Chondrocyte (in vitro differentiated cells): ENCODE data around the gene EIF4G3. TPM values are rescaled to one million over a fixed set of nuclear protein-coding genes. Genes with fewer than 3 reads are reported as not detected.

Source experiments
- DNase-seq: peaks from one replicate; pipeline ENCODE4 v3.0.0; 2021; ENCODE audit warnings: mixed read lengths, low spot score
- H3K27ac Mint-ChIP-seq: one replicate; pipeline ENCODE4 v1.8.0; 2021; ENCODE audit warnings: mild to moderate bottlenecking, moderate library complexity, mixed read lengths; ENCODE audit not compliant: unreplicated experiment
- H3K27me3 Mint-ChIP-seq: 2 replicates; pipeline ENCODE4 v1.8.0; 2021; ENCODE audit warnings: low read depth, mixed read lengths
- H3K36me3 Mint-ChIP-seq: 2 replicates; pipeline ENCODE4 v1.8.0; 2021; ENCODE audit warnings: low read depth, mixed read lengths
- H3K4me1 Mint-ChIP-seq: 2 replicates; pipeline ENCODE4 v1.8.0; 2021; ENCODE audit warnings: low read depth, mild to moderate bottlenecking, mixed read lengths
- H3K4me3 Mint-ChIP-seq: one replicate; pipeline ENCODE4 v1.8.0; 2021; ENCODE audit warnings: mild to moderate bottlenecking, moderate library complexity, mixed read lengths; ENCODE audit not compliant: unreplicated experiment
- H3K9me3 Mint-ChIP-seq: 2 replicates; pipeline ENCODE4 v1.8.0; 2021; ENCODE audit warnings: low read depth, mixed read lengths
- CTCF ChIP-seq: fragments of 200-600 bp; sonication (generic); IDR thresholded peaks from 2 replicates; pipeline ENCODE4 v1.5.0; 2021; ENCODE audit warnings: antibody characterized with exemption, mild to moderate bottlenecking, moderate library complexity
- total RNA-seq: library from RNA; stranded (reverse); gene quantifications from 3 replicates; pipeline ENCODE4 v1.2.1, GENCODE V29; 2021

Gene EIF4G3
- total RNA-seq, 1 donor from 2014 or later: 56.6 TPM

GRCh38 chr1:20900056-20900455, 276.6 kb downstream of the EIF4G3 start:
- H3K4me3 Mint-ChIP-seq: no peak overlapping the region
- TF ChIP-seq CTCF: no peak
- DNase-seq: no peak
- no peaks in the 10 kb centered on the region for H3K9me3 Mint-ChIP-seq
- H3K27ac Mint-ChIP-seq: no peak overlapping the region
- H3K4me1 Mint-ChIP-seq: peaks cover 2% of the 10 kb centered on the region
- no peaks in the 10 kb centered on the region for H3K27me3 Mint-ChIP-seq
- H3K36me3 Mint-ChIP-seq: peaks cover 1% of the 10 kb centered on the region

DNA sequence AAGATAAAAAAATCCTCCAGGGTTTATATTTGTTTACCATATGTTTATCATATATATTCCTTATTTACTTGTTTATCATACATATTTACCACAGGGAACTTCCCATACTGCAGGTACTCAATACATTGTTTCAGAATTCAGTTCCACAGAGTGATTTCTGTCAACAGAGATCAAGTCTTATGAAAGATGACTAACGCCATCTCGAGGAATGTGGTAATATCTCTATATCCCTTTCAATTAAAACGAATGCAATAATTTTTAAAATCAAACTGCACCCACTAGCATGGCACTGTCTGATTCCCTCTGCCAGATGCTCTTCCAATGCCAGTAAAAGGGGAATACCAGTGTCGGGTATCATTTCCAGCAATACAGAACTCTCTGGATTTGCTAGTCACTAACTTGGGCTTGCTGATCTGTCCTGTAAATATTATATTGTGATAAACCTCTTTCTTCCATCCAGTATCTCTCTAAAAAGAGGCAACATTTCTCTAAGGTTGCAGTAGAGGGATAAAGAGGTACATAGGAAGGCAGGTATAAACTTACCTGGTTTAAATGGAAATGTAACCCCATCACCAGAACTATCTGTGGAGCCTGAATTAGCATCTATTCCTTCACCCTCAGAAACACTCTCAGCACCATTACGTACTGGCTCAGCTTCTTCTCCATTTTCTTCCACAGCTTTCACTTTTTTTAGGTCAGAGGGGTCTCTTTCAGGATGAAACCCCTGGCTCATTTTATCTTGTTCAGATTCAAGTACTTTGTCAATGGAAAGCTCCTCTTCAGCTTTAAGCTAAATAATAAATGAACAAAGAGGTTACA, 277.3 kb downstream of the EIF4G3 start:
- H3K27ac Mint-ChIP-seq: no peak overlapping the region
- H3K36me3 Mint-ChIP-seq: no peaks in the 10 kb centered on the region
- no peak overlapping the region for H3K4me3 Mint-ChIP-seq
- H3K9me3 Mint-ChIP-seq: no peaks in the 10 kb centered on the region
- H3K4me1 Mint-ChIP-seq: peaks cover 9% of the 10 kb centered on the region
- no peaks in the 10 kb centered on the region for H3K27me3 Mint-ChIP-seq
- no peak for DNase-seq
- TF ChIP-seq CTCF: no peak

DNA sequence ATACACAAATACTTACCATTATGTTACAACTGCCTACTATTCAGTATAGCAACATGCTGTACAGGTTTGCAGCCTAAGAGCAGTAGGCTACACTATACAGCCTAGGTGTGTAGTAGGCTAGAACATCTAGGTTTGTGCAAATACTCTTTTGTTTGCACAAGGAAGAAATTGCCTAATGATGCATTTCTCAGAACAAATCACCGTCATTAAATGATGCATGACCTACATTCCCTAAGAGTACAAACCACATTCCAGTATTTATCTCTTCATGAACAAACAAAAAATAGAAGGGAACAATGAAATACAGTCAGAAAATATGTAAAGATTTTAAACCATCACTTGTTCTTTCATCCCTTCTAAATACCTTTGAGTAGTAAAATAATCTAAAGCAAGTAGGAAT, 279.9 kb downstream of the EIF4G3 start:
- TF ChIP-seq CTCF: no peak
- DNase-seq: no peak

DNA sequence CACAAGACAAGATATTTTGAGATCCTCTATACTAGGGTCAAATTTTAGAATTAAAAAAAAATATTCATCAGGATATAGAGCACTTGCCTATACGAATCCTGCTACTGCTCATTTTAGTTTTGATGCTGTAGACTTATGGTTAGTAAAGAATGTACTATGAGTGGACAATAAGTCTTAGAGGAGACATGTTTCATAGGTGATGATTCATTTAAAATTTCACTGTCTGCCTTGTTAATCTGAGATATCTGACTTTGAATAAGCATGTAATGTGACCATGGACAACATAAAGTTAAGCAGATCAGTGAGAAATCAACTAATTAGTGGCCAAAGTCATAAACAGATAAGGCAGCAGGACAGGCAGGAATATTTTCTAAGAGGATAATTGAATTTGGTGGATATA, 282.8 kb downstream of the EIF4G3 start:
- DNase-seq: no peak
- no peak overlapping the region for H3K4me3 Mint-ChIP-seq
- peaks cover 15% of the 10 kb centered on the region for H3K4me1 Mint-ChIP-seq
- H3K27me3 Mint-ChIP-seq: no peaks in the 10 kb centered on the region
- H3K36me3 Mint-ChIP-seq: no peaks in the 10 kb centered on the region
- no peak overlapping the region for H3K27ac Mint-ChIP-seq
- H3K9me3 Mint-ChIP-seq: no peaks in the 10 kb centered on the region
- TF ChIP-seq CTCF: no peak

More for the DNA sequence above, 279.9 kb downstream of the EIF4G3 start:
- Mint-ChIP-seq H3K27me3 (no peaks in the 10 kb centered on the region), H3K9me3 (no peaks in the 10 kb centered on the region), H3K4me3 (no peak overlapping the region), H3K36me3 (no peaks in the 10 kb centered on the region), H3K4me1 (peaks cover 15% of the 10 kb centered on the region), H3K27ac (no peak overlapping the region)

- Mint-ChIP-seq H3K4me3 (no peak overlapping the region), H3K27ac (no peak overlapping the region), H3K9me3 (no peaks in the 10 kb centered on the region), H3K36me3 (no peaks in the 10 kb centered on the region), H3K27me3 (no peaks in the 10 kb centered on the region), H3K4me1 (peaks cover 13% of the 10 kb centered on the region)
- no peak for DNase-seq
- no peak for TF ChIP-seq CTCF
These were observed 285.6 kb downstream of the EIF4G3 start for GRCh38 chr1:20891091-20891490.
